ENCODE data around the gene BHLHA15.

DNA sequence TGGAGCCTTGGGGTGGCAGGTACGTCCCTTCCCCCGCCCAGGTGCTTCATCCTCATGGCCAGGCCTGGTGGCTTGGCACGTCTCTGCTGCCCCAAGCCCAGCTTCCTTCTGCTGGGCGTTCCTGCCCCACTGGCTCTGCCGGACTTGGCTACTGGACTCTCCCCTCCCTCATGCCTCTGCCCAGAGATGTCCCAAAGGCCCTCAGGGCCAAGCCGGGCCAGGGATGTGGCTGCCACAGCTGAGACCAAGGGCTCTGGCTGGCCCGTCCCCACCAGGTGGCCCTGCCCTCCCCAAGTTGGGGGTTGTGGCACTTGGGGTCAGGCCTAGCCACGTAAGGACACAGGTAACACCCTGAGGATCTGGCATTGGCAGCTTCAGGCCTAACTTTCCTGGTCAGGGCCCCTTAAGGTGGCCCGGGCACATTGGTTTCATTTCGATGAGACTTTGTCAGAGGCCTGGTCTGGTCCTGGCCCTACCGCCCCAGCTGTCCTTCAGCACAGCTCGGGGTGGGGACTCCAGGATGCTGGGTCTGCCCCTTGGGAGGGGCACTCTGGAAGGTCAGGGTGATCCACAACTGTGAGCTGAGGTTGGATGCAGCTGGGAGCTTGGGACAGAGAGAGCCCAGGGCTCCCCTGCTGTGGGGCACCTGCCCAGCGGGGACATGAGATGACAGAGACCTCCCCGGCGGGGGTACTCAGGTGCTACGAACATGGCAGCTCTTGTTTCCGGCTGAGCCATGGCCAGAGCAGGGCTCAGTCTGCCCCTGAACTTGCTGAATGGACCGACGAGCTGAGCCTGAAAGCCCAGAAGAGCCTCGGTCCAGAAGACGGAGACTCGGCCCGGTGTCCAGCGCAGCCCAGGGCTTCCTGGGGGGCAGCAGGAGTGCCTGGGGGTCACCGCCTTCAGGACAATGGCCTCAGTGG lies 2.9 kb downstream of the BHLHA15 start:
- TF ChIP-seq, protein P1, sequence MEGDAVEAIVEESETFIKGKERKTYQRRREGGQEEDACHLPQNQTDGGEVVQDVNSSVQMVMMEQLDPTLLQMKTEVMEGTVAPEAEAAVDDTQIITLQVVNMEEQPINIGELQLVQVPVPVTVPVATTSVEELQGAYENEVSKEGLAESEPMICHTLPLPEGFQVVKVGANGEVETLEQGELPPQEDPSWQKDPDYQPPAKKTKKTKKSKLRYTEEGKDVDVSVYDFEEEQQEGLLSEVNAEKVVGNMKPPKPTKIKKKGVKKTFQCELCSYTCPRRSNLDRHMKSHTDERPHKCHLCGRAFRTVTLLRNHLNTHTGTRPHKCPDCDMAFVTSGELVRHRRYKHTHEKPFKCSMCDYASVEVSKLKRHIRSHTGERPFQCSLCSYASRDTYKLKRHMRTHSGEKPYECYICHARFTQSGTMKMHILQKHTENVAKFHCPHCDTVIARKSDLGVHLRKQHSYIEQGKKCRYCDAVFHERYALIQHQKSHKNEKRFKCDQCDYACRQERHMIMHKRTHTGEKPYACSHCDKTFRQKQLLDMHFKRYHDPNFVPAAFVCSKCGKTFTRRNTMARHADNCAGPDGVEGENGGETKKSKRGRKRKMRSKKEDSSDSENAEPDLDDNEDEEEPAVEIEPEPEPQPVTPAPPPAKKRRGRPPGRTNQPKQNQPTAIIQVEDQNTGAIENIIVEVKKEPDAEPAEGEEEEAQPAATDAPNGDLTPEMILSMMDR (IDR thresholded peaks at IDR 0.05; ENCODE audit: poor library complexity), result no peak
- no peak for TF ChIP-seq EZH2phosphoT487 (IDR thresholded peaks at IDR 0.05; ENCODE audit: low read depth, severe bottlenecking, unreplicated experiment)

All from hepatocyte (in vitro differentiated cells).